H1 (cell line): ENCODE results near the gene DAZAP1. TPM values are rescaled to one million over a fixed set of nuclear protein-coding genes. Genes with fewer than 3 reads are reported as not detected.

Experiments used
- BACH1 ChIP-seq: IDR thresholded peaks from 2 replicates; pipeline ENCODE4 v1.6.1; 2012; ENCODE audit warnings: low read length, improper control_type of control experiment
- BRCA1 ChIP-seq: IDR thresholded peaks from 2 replicates; pipeline ENCODE4 v1.6.1; 2012; ENCODE audit warnings: low read depth, low read length, improper control_type of control experiment
- CHD2 ChIP-seq: IDR thresholded peaks from 2 replicates; pipeline ENCODE4 v1.6.1; 2012; ENCODE audit warnings: low read length, improper control_type of control experiment
- CREB1 ChIP-seq: IDR thresholded peaks from 2 replicates; pipeline ENCODE4 v1.6.1; 2012; ENCODE audit warnings: inconsistent platforms
- CTBP2 ChIP-seq: IDR thresholded peaks from 2 replicates; pipeline ENCODE4 v1.7.0; 2011; ENCODE audit warnings: borderline replicate concordance, mild to moderate bottlenecking, moderate library complexity, mixed read lengths, low read length; ENCODE audit not compliant: insufficient read depth, insufficient read length
- EGR1 ChIP-seq: IDR thresholded peaks from 2 replicates; pipeline ENCODE4 v1.6.1; 2011; ENCODE audit warnings: low read depth, low read length, borderline replicate concordance
- EZH2 ChIP-seq: fragments of 200-600 bp; sonication (generic); IDR thresholded peaks from 2 replicates; pipeline ENCODE4 v1.7.1; 2012; ENCODE audit warnings: low read depth, mild to moderate bottlenecking, moderate library complexity, low read length, inconsistent platforms; ENCODE audit not compliant: severe bottlenecking
- FOSL1 ChIP-seq: IDR thresholded peaks from 2 replicates; pipeline ENCODE4 v1.6.1; 2011; ENCODE audit warnings: mild to moderate bottlenecking, low read depth, low read length, moderate library complexity; ENCODE audit not compliant: insufficient read depth
- HDAC2 ChIP-seq, 2 experiments: fragments of 300-600 bp in 1 of 2; sonication (generic) in 1 of 2; IDR thresholded peaks; 2 replicates each; pipeline ENCODE4 v1.6.1; 2011 to 2012; ENCODE audit warnings: low read depth in 2 of 2, low read length in 2 of 2, mild to moderate bottlenecking in 2 of 2, moderate library complexity in 2 of 2, borderline replicate concordance in 1 of 2, inconsistent platforms in 1 of 2
- JUND ChIP-seq: IDR thresholded peaks from 2 replicates; pipeline ENCODE4 v1.6.1; 2011; ENCODE audit warnings: mild to moderate bottlenecking, improper control_type of control experiment, low read length
- NANOG ChIP-seq: IDR thresholded peaks from 2 replicates; pipeline ENCODE4 v1.6.1; 2011; ENCODE audit warnings: low read length, low read depth, mild to moderate bottlenecking, inconsistent platforms; ENCODE audit not compliant: insufficient read depth, poor library complexity, severe bottlenecking
- POLR2A ChIP-seq, 2 experiments: IDR thresholded peaks; 1 replicate in 1 of 2; 2 replicates in 1 of 2; pipeline ENCODE4 v1.6.1; 2011; ENCODE audit warnings: low read depth in 2 of 2, low read length in 2 of 2, mild to moderate bottlenecking in 2 of 2; ENCODE audit errors: control extremely low read depth in 1 of 2
- RAD21 ChIP-seq, 2 experiments: IDR thresholded peaks in 1 of 2; conservative IDR thresholded peaks in 1 of 2; 2 replicates each; pipeline ENCODE4 v1.6.1; 2011; ENCODE audit warnings: low read depth in 2 of 2, low read length in 2 of 2, improper control_type of control experiment in 1 of 2, inconsistent platforms in 1 of 2, mild to moderate bottlenecking in 1 of 2, moderate library complexity in 1 of 2
- RBBP5 ChIP-seq: IDR thresholded peaks from 2 replicates; pipeline ENCODE4 v1.7.1; 2012; ENCODE audit warnings: low read depth, mild to moderate bottlenecking, inconsistent platforms, low read length, moderate library complexity, borderline replicate concordance
- RNF2 ChIP-seq: fragments of 200-900, 300-1000 bp; sonication (generic); IDR thresholded peaks from 2 replicates; pipeline ENCODE4 v1.7.1; 2016; ENCODE audit warnings: borderline replicate concordance, low read depth, mild to moderate bottlenecking, antibody characterized with exemption, low read length; ENCODE audit not compliant: poor library complexity, severe bottlenecking; ENCODE audit errors: missing control alignments
- SIN3A ChIP-seq, 2 experiments: IDR thresholded peaks in 1 of 2; conservative IDR thresholded peaks in 1 of 2; 2 replicates each; pipeline ENCODE4 v1.6.1; 2011 to 2012; ENCODE audit warnings: low read length in 2 of 2, improper control_type of control experiment in 1 of 2, low read depth in 1 of 2, mild to moderate bottlenecking in 1 of 2
- SIRT6 ChIP-seq: IDR thresholded peaks from one replicate; pipeline ENCODE4 v1.7.1; 2012; ENCODE audit warnings: low read length, inconsistent platforms
- SIX5 ChIP-seq: IDR thresholded peaks from 2 replicates; pipeline ENCODE4 v1.6.1; 2011; ENCODE audit warnings: mild to moderate bottlenecking, low read depth, low read length
- SP1 ChIP-seq: IDR thresholded peaks from 2 replicates; pipeline ENCODE4 v1.6.1; 2011; ENCODE audit warnings: low read depth, low read length
- SP4 ChIP-seq: IDR thresholded peaks from 2 replicates; pipeline ENCODE4 v1.6.1; 2012; ENCODE audit warnings: low read length, inconsistent platforms
- TAF1 ChIP-seq: IDR thresholded peaks from 2 replicates; pipeline ENCODE4 v1.6.1; 2011; ENCODE audit warnings: mild to moderate bottlenecking, low read depth, low read length
- TBP ChIP-seq: IDR thresholded peaks from 2 replicates; pipeline ENCODE4 v1.6.1; 2011; ENCODE audit warnings: low read depth, low read length, improper control_type of control experiment
- ZNF274 ChIP-seq: IDR thresholded peaks from 2 replicates; pipeline ENCODE4 v1.7.0; 2012; ENCODE audit warnings: low read length, borderline replicate concordance; ENCODE audit errors: extremely low read depth
- polyA plus RNA-seq, 7 experiments: library from polyadenylated mRNA; depleted of rRNA in 3 of 7; stranded (reverse) in 5 of 7; unstranded in 2 of 7; fragments of >200 nt in 5 of 7; fragments of 200-250 nt in 2 of 7; gene quantifications; 1 replicate in 5 of 7; 2 replicates in 1 of 7; 4 replicates in 1 of 7; pipeline versions ENCODE4 v1.2.1 to v1.2.3, GENCODE V29; 2011 to 2013; ENCODE audit warnings: missing spikeins in 2 of 7, mixed read lengths in 2 of 7
- total RNA-seq: library from RNA; stranded (reverse); fragmentation: NEBNext Ultra II Directional; extraction: Animal tissue kit (Norgen Biotek cat#: 25700); gene quantifications from 2 replicates; pipeline ENCODE4 v1.2.1, GENCODE V29; 2021
- TF ChIP-seq, protein P1 (sequence below): IDR thresholded peaks from 2 replicates; pipeline ENCODE4 v1.6.1; 2012; ENCODE audit warnings: inconsistent platforms

Gene DAZAP1
- total and polyA plus RNA-seq, 2 of the 8 experiments (the other 6 are each of a cell fraction or from before 2014, with no cell fraction given) = 79.6 to 341 TPM

GRCh38 chr19:1445185-1445931 is 38.0 kb downstream of the DAZAP1 start (continued):
- peak; percentile 33 for TF ChIP-seq EZH2
- TF ChIP-seq JUND = peak; percentile 13; the same call in 1 of the 2 replicates
- no peak for TF ChIP-seq TAF1
- TF ChIP-seq FOSL1 = no peak
- no peak for TF ChIP-seq BRCA1
- TF ChIP-seq CHD2 = no peak
- no peak for TF ChIP-seq SP4
- no peak for TF ChIP-seq NANOG
- TF ChIP-seq SIRT6 = no peak
- no peak for TF ChIP-seq POLR2A (IDR thresholded peaks at IDR 0.05; ENCODE audit: control extremely low read depth in 1 of 2, low read depth in 2 of 2, low read length in 2 of 2)
- no peak; a peak in 1 of 4 replicates for TF ChIP-seq SIN3A (conservative IDR thresholded peaks at IDR 0.05 in 1 of 2, IDR thresholded peaks at IDR 0.05 in 1 of 2; ENCODE audit: low read depth in 1 of 2, low read length in 2 of 2)
- no peak for TF ChIP-seq CTBP2
- TF ChIP-seq RNF2 = no peak
- peak; percentile 36 to 55; a peak in 3 of 4 replicates for TF ChIP-seq RAD21 (IDR thresholded peaks at IDR 0.05 in 1 of 2, conservative IDR thresholded peaks at IDR 0.05 in 1 of 2; ENCODE audit: low read depth in 2 of 2, low read length in 2 of 2)
- no peak for TF ChIP-seq TBP
- peak; percentile 90 for TF ChIP-seq EGR1
- no peak for TF ChIP-seq SP1
- no peak for TF ChIP-seq SIX5
- TF ChIP-seq HDAC2 (IDR thresholded peaks at IDR 0.05; ENCODE audit: borderline replicate concordance in 1 of 2, low read depth in 2 of 2, low read length in 2 of 2) = peak; percentile 65 to 79; a peak in 2 of 4 replicates
- peak; percentile 71; the same call in 1 of the 2 replicates for TF ChIP-seq BACH1
- peak; percentile 68; the same call in 1 of the 2 replicates for TF ChIP-seq RBBP5
- no peak for TF ChIP-seq ZNF274
- no peak; the same call in 1 of the 2 replicates for TF ChIP-seq CREB1
- TF ChIP-seq, protein P1, sequence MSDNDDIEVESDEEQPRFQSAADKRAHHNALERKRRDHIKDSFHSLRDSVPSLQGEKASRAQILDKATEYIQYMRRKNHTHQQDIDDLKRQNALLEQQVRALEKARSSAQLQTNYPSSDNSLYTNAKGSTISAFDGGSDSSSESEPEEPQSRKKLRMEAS = no peak
